Ishikawa (cell line): ENCODE results near the gene GTF2IRD1.

Experiments
- MAX ChIP-seq: IDR thresholded peaks from 2 replicates; pipeline ENCODE4 v1.6.1; 2012
- RAD21 ChIP-seq: IDR thresholded peaks from 2 replicates; pipeline ENCODE4 v1.6.1; 2012; ENCODE audit warnings: low read depth
- TAF1 ChIP-seq: IDR thresholded peaks from 2 replicates; pipeline ENCODE4 v1.6.1; 2012; ENCODE audit warnings: low read depth, mild to moderate bottlenecking
- TF ChIP-seq, protein P1 (sequence below): IDR thresholded peaks from 2 replicates; pipeline ENCODE4 v1.6.1; 2012; ENCODE audit warnings: low read depth, mild to moderate bottlenecking

- TF ChIP-seq TAF1 (no peak), MAX (no peak), RAD21 (no peak)
- TF ChIP-seq, protein P1, sequence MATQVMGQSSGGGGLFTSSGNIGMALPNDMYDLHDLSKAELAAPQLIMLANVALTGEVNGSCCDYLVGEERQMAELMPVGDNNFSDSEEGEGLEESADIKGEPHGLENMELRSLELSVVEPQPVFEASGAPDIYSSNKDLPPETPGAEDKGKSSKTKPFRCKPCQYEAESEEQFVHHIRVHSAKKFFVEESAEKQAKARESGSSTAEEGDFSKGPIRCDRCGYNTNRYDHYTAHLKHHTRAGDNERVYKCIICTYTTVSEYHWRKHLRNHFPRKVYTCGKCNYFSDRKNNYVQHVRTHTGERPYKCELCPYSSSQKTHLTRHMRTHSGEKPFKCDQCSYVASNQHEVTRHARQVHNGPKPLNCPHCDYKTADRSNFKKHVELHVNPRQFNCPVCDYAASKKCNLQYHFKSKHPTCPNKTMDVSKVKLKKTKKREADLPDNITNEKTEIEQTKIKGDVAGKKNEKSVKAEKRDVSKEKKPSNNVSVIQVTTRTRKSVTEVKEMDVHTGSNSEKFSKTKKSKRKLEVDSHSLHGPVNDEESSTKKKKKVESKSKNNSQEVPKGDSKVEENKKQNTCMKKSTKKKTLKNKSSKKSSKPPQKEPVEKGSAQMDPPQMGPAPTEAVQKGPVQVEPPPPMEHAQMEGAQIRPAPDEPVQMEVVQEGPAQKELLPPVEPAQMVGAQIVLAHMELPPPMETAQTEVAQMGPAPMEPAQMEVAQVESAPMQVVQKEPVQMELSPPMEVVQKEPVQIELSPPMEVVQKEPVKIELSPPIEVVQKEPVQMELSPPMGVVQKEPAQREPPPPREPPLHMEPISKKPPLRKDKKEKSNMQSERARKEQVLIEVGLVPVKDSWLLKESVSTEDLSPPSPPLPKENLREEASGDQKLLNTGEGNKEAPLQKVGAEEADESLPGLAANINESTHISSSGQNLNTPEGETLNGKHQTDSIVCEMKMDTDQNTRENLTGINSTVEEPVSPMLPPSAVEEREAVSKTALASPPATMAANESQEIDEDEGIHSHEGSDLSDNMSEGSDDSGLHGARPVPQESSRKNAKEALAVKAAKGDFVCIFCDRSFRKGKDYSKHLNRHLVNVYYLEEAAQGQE, result no peak
These were observed 128.3 kb downstream of the GTF2IRD1 start for GRCh38 chr7:74581916-74582440.
